NCI-H446 (cell line): Measurements from ENCODE around the gene CAMSAP1.

ENCODE experiments used
- DNase-seq, 2 experiments: peaks; one replicate each; lab custom pipeline; 2025; lab: John Stamatoyannopoulos, UW

The CAMSAP1 gene

GRCh38 chr9:135790850-135791249, 116.5 kb downstream of the CAMSAP1 start:
- DNase-seq: no peak

GRCh38 chr9:135790356-135790755, 117.0 kb downstream of the CAMSAP1 start:
- DNase-seq: no peak

DNA sequence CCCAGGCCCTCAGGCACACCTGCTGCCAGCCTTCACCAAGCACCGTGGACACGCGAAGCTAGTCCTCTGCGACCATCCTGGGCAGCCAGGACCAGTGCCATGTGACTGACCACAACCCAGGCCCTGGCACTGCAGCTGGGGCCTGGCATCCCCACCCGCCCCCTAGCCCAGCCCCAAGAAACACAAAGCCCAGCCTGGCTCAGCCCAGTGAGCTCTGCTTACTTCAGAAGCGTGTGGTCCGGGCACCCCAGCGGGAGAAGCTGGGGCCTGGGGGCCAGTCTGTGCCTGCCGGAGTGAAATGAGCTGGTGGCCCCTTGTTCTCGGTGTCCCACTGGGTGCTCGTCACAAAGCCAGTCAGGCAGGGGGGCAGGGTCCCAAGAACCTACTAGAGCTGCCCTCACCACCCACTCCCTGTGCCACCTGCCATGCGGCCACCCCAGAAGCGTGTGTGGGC, 117.5 kb downstream of the CAMSAP1 start:
- no peak for DNase-seq

DNA sequence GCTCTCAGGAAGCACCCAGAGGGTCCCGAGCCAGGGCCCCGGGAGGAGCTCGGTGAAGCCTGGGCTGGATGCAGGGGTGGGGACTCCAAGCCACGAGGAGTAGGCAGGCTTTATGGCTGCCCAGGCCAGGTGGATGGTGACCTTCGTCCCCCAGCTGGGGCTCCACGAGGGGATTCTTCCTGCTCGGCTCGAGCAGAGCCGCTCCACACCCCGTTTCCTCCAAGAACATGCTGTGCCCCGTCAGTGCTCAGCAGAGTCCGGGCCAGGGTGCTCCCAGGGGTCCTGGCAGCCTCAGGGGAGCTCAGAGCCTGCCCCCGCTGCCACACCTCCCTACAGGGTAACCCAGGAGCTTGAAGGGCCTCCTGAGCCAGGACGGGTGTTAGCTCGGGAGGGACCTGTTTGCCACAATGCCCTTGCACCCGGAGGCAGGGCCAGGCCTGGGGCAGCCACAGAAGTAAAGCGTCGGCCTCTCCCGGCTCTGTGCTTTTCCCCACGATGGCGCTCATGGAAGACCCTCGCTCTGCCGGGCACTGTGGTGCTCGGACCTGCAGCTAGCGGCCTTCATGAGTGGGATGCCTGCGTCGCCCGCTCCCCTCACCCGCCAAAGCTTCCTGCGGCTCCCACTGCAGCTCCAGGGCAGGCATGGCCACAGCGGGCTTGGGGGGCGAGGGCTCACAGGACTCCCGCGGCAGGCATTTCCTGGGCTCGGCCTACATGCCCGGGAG, 118.6 kb downstream of the CAMSAP1 start:
- DNase-seq: no peak

DNA sequence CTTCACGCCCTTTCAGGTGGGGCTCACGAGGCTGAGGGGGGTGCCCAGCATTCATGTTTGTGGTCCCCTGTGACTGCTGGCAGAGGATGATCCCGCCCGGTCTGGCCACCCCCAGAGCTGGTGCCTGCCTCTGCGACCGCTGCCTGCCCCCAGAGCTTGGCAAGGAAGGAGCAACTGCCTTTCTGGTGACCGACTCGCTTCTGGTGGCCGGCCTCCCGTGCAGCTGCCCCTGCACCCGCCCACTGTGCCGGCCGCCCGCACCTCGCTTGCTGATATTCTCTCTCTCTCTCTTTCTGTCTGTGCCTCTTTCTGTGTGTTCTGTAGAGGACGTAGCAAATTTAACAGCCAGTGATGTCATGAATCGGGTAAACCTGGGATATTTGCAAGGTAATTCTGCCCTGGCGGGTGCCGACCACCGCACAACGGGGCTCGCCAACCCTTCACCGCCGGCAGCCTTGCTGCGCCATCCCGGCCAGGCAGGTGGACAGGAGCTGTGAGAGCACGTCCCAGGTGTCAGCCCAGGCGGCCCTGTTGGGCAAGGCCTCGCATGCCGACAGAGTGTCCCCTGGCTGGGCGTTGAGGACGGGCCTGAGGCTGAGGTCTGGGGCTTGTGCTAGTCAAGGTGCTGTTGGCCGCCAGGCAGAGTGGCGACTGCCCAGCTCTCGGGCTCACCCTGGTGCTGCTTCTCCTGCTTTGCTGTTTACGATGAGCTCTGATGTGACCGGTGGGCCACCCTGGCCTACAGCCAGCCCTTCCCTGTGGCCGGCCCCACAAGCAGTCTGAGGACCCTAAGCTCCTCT, 119.4 kb downstream of the CAMSAP1 start:
- DNase-seq: no peak

- DNase-seq: no peak
Observed at GRCh38 chr9:135787317-135787716, 120.0 kb downstream of the CAMSAP1 start.

DNA sequence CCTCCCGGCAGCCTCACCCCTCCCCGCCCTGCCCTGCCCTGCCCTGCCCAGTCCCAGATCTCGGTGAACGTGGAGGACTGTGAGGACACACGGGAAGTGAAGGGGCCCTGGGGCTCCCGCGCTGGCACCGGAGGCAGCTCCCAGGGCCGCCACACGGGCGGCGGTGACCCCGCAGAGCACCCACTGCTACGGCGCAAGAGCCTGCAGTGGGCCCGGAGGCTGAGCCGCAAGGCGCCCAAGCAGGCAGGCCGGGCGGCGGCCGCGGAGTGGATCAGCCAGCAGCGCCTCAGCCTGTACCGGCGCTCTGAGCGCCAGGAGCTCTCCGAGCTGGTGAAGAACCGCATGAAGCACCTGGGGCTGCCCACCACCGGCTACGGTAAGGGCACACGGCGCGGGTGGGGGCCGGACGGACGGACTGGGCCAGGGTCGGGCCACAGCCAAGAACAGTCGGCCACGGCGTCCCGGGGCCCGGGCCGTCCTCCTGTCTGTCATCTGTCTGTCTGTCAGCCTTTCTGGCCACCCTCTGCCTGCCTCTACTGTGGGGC, 121.1 kb downstream of the CAMSAP1 start:
- no peak for DNase-seq

GRCh38 chr9:135785013-135785575, 122.3 kb downstream of the CAMSAP1 start:
- no peak for DNase-seq

GRCh38 chr9:135783540-135784245, 123.7 kb downstream of the CAMSAP1 start:
- no peak for DNase-seq

- no peak for DNase-seq
Observed at GRCh38 chr9:135782946-135783345, 124.4 kb downstream of the CAMSAP1 start.

GRCh38 chr9:135780626-135781025, 126.7 kb downstream of the CAMSAP1 start:
- no peak for DNase-seq

DNA sequence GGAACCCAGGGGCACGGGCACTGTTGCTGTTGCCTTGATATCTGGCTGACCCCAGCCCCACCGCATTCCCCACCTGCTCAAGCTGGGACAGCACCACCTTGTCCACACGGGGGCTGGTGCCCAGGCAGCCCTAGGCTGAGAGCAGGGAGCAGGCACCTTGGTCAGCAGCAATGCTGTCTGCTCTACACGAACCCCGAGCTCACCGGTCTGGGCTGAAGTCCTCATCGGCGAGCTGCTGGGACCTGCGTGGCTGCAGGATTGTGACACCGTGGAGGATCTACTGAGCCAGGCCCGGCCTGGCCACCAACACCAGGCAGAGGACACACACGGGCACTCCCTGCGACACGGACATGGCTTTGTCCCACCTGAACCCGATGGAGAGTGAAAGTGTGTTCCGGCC, 127.3 kb downstream of the CAMSAP1 start:
- no peak for DNase-seq

GRCh38 chr9:135779571-135779970, 127.8 kb downstream of the CAMSAP1 start:
- no peak for DNase-seq

- no peak for DNase-seq
Observed at GRCh38 chr9:135778421-135778820, 128.9 kb downstream of the CAMSAP1 start.

GRCh38 chr9:135777623-135778177, 129.6 kb downstream of the CAMSAP1 start:
- DNase-seq: no peak

DNA sequence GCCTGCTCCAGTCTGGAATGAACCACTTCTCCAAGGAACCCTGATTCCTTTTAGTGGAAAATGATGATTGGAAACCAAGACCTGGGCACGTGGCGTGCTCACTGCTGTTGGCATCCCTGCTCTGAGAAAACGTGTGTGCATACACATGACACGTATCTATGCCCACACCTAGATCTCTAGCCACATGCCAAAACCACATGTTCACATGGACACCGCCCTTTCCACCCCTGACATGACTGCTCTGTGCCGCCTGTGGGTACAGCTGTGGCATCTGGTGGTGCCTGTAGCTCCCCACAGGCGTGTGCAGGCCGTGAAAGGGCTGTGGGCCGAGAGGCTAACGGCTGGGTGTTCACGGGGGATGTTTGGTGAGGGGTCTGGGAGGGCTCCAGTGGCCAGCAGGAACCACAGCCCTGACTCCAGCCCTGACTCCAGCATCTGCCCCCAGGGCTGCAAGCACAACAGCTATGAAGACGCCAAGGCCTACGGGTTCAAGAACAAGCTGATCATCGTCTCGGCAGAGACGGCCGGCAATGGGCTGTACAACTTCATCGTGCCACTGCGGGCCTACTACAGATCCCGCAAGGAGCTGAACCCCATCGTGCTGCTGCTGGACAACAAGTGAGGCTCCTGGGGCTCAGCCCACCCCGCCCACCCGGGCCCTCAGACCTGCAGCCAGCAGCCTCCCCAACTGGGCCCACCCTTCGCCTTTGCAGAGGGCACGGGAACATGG, 130.3 kb downstream of the CAMSAP1 start:
- no peak for DNase-seq

DNA sequence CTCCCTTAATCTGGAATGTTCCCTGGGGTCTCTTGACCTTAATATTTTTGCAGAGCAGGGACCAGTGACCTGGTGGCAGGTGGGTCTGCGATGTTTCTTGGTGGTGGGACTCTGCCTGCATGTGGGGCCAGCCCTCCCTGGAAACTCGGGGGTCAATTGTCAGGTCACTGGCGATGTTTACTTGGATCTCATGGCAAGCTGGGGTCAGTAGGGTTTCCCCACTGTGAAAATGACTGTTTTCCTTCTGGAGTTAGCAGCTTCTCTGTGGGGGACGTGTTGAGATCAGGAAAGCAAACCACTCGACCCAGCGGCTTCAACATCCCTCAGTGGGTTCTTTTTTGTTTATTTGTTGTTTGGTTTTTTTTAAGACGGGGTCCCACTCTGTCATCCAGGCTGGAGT, 131.4 kb downstream of the CAMSAP1 start:
- no peak for DNase-seq

DNA sequence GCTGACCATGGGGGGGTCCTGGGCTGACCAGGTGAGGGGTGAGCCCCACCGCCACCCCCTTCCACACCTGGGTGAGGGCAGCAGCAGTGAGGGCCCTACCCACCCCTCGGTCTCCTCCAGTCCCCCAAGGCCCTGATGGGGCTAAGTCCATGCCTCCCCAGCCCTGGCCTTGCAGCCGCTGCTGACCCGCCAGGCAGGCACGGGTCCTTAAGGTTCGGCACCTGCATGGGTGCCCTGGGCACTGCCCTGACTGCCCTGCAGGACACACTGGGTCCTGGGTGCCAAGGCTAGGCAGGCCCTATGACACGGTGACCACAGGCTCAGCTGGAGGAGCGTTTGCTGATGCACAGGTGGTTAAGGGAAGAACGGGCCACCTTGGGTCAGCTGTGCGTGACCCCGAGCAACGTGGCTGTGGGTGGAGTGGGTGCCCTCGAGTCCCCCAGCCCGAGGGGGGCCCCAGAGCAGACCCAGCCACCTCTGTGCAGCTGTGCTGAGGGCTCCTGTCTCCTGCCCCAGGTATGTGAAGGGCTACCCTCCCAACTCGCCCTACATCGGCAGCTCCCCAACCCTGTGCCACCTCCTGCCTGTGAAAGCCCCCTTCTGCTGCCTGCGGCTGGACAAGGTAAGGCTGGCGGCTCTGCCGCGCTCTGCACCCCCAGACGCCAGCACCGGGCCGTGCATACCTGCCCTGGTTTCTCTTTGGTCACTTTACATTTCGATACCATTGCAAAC, 132.4 kb downstream of the CAMSAP1 start:
- no peak for DNase-seq

GRCh38 chr9:135774239-135774747, 133.1 kb downstream of the CAMSAP1 start:
- no peak for DNase-seq
